ENCODE results near the gene TPSAB1.

DNA sequence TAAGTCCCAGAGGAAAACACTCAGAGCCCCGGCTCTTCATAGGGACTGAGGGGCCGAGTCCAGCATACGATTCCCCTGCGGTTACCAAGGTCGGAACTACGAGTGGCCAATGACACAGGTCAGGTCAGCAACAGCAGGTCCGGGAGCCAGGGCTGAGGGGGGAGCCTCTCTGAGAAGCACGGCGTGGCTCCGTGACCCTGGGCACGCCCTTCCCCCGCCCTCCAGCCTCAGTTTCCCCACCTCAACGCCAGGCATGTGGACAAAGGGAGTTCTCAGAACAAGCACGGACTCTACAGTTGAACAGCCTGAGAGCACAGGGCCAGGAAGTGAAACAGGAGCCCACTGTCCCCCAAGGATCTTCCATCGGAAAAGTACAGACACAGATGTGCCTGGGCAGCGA is 41.0 kb downstream of the TPSAB1 start:
- no peak for TF ChIP-seq NR2C2 (IDR thresholded peaks at IDR 0.05; ENCODE audit: borderline replicate concordance, control insufficient read depth, insufficient read length, low read depth)
- TF ChIP-seq, protein P1, sequence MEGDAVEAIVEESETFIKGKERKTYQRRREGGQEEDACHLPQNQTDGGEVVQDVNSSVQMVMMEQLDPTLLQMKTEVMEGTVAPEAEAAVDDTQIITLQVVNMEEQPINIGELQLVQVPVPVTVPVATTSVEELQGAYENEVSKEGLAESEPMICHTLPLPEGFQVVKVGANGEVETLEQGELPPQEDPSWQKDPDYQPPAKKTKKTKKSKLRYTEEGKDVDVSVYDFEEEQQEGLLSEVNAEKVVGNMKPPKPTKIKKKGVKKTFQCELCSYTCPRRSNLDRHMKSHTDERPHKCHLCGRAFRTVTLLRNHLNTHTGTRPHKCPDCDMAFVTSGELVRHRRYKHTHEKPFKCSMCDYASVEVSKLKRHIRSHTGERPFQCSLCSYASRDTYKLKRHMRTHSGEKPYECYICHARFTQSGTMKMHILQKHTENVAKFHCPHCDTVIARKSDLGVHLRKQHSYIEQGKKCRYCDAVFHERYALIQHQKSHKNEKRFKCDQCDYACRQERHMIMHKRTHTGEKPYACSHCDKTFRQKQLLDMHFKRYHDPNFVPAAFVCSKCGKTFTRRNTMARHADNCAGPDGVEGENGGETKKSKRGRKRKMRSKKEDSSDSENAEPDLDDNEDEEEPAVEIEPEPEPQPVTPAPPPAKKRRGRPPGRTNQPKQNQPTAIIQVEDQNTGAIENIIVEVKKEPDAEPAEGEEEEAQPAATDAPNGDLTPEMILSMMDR (IDR thresholded peaks at IDR 0.05 in 2 of 3, conservative IDR thresholded peaks at IDR 0.05 in 1 of 3; ENCODE audit: control insufficient read depth in 2 of 3, extremely low read depth in 1 of 3, insufficient read depth in 1 of 3, low read depth in 3 of 3, low read length in 3 of 3), result no peak
- TF ChIP-seq SUZ12 (IDR thresholded peaks at IDR 0.05; ENCODE audit: unreplicated experiment), result no peak
- TF ChIP-seq, protein P2, sequence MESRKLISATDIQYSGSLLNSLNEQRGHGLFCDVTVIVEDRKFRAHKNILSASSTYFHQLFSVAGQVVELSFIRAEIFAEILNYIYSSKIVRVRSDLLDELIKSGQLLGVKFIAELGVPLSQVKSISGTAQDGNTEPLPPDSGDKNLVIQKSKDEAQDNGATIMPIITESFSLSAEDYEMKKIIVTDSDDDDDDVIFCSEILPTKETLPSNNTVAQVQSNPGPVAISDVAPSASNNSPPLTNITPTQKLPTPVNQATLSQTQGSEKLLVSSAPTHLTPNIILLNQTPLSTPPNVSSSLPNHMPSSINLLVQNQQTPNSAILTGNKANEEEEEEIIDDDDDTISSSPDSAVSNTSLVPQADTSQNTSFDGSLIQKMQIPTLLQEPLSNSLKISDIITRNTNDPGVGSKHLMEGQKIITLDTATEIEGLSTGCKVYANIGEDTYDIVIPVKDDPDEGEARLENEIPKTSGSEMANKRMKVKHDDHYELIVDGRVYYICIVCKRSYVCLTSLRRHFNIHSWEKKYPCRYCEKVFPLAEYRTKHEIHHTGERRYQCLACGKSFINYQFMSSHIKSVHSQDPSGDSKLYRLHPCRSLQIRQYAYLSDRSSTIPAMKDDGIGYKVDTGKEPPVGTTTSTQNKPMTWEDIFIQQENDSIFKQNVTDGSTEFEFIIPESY (IDR thresholded peaks at IDR 0.05), result no peak
- TF ChIP-seq FOXM1 (IDR thresholded peaks at IDR 0.05; ENCODE audit: low read depth, low read length), result no peak
- TF ChIP-seq CHD4 (IDR thresholded peaks at IDR 0.05), result no peak
- TF ChIP-seq POLR2AphosphoS5 (IDR thresholded peaks at IDR 0.05; ENCODE audit: low read length), result no peak
- TF ChIP-seq TARDBP (IDR thresholded peaks at IDR 0.05; ENCODE audit: borderline replicate concordance), result no peak
- no peak for TF ChIP-seq BHLHE40 (IDR thresholded peaks at IDR 0.05; ENCODE audit: borderline replicate concordance in 1 of 2, low read depth in 2 of 2, low read length in 1 of 2)
- no peak for TF ChIP-seq EZH2 (IDR thresholded peaks at IDR 0.05; ENCODE audit: borderline replicate concordance, control insufficient read depth, low read depth, low read length)
- no peak for TF ChIP-seq FOXK2 (IDR thresholded peaks at IDR 0.05)
- TF ChIP-seq, protein P3, sequence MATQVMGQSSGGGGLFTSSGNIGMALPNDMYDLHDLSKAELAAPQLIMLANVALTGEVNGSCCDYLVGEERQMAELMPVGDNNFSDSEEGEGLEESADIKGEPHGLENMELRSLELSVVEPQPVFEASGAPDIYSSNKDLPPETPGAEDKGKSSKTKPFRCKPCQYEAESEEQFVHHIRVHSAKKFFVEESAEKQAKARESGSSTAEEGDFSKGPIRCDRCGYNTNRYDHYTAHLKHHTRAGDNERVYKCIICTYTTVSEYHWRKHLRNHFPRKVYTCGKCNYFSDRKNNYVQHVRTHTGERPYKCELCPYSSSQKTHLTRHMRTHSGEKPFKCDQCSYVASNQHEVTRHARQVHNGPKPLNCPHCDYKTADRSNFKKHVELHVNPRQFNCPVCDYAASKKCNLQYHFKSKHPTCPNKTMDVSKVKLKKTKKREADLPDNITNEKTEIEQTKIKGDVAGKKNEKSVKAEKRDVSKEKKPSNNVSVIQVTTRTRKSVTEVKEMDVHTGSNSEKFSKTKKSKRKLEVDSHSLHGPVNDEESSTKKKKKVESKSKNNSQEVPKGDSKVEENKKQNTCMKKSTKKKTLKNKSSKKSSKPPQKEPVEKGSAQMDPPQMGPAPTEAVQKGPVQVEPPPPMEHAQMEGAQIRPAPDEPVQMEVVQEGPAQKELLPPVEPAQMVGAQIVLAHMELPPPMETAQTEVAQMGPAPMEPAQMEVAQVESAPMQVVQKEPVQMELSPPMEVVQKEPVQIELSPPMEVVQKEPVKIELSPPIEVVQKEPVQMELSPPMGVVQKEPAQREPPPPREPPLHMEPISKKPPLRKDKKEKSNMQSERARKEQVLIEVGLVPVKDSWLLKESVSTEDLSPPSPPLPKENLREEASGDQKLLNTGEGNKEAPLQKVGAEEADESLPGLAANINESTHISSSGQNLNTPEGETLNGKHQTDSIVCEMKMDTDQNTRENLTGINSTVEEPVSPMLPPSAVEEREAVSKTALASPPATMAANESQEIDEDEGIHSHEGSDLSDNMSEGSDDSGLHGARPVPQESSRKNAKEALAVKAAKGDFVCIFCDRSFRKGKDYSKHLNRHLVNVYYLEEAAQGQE (IDR thresholded peaks at IDR 0.05; ENCODE audit: low read depth, low read length), result no peak
- TF ChIP-seq, protein P4, sequence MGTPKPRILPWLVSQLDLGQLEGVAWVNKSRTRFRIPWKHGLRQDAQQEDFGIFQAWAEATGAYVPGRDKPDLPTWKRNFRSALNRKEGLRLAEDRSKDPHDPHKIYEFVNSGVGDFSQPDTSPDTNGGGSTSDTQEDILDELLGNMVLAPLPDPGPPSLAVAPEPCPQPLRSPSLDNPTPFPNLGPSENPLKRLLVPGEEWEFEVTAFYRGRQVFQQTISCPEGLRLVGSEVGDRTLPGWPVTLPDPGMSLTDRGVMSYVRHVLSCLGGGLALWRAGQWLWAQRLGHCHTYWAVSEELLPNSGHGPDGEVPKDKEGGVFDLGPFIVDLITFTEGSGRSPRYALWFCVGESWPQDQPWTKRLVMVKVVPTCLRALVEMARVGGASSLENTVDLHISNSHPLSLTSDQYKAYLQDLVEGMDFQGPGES (IDR thresholded peaks at IDR 0.05), result no peak

Measured in GM12878 (cell line).